Measurements from ENCODE around the gene TOLLIP.
"Not testable (repeated sequence)": the region's sequence is repeated elsewhere in the genome, so short reads cannot be mapped to it uniquely, and the experiment has no call there.

The TOLLIP gene

GRCh38 chr11:1260620-1261019 lies 48.8 kb downstream of the TOLLIP start:
- DNase-seq, result no peak

- DNase-seq, result no peak
These were observed 49.4 kb downstream of the TOLLIP start for GRCh38 chr11:1260023-1260501.

DNA sequence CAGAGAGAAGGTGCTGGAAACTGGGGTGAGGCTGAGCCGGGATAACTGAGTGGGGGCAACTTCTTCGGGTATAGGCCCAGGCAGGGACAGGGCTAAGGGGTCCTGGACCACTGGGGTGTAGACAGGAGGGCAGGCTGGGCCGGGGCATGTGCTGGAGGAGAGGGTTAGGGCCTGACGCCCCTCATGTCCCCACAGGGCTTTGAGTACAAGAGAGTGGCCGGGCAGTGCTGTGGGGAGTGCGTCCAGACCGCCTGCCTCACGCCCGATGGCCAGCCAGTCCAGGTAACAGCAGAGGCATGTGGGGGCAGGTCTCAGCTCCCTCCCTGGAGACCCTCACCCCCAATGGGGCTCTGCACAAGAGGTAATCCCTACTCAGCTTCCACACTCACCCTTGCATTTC lies 49.9 kb downstream of the TOLLIP start:
- no peak for DNase-seq

DNA sequence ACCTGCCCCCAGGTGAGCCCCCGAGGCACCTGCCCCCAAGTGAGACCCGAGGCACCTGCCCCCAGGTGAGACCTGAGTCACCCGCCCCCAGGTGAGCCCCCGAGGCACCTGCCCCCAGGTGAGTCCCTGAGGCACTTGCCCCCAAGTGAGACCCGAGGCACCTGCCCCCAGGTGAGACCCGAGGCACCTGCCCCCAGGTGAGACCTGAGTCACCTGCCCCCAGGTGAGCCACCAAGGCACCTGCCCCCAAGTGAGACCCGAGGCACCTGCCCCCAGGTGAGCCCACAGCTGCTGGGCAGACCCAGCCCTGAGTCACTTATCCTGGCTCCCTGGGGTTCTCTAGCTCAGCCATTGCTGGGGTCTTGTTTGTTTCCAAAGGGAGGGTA lies 50.4 kb downstream of the TOLLIP start:
- DNase-seq, result no peak

DNA sequence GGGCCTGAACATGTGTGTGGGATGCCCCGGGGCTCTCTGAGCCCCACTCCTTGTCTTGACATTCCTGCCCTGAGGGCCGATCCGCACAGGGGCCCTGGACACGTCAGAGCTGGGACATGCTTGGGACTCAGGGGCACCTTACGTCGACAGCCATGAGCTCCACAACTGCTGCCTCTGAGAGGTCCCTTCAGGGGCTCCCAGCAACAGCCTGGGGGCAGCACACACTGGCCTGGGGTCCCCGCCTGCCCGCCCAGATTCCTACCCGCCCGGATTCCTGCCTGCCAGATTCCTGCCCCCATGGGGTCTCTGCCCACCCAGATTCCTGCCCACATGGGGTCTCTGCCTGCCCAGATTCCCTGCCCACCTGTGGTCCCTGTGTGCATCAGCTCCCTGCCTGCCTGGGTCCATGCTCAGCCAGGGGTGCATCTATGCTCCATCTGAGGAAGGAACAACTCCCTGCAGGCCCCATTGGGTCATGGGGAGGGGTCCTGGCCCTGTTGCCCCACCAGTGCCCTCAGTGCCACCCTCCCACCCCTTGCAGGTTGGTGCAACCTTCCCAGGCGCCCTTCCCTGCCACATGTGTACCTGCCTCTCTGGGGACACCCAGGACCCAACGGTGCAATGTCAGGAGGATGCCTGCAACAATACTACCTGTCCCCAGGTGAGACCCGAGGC lies 50.9 kb downstream of the TOLLIP start:
- DNase-seq, result no peak

DNA sequence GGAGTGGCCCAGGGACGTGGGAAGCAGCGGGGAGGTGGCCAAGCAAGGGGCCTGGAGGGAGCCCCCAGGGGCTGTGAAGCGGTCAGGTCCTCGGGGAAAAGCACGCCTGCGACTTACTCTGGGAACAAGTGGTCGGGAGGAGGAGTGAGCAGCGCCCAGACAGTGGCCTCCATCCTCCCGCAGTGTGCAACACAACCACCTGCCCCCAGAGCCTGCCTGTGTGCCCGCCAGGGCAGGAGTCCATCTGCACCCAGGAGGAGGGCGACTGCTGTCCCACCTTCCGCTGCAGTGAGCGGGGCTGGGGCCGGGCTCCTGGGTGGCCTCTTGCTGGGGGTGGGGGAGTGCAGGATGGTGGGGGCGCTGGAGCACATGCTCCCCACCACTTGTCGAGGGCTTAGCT lies 51.5 kb downstream of the TOLLIP start:
- DNase-seq, result no peak

- no peak for DNase-seq
These were observed 52.1 kb downstream of the TOLLIP start for GRCh38 chr11:1257366-1257765.

DNA sequence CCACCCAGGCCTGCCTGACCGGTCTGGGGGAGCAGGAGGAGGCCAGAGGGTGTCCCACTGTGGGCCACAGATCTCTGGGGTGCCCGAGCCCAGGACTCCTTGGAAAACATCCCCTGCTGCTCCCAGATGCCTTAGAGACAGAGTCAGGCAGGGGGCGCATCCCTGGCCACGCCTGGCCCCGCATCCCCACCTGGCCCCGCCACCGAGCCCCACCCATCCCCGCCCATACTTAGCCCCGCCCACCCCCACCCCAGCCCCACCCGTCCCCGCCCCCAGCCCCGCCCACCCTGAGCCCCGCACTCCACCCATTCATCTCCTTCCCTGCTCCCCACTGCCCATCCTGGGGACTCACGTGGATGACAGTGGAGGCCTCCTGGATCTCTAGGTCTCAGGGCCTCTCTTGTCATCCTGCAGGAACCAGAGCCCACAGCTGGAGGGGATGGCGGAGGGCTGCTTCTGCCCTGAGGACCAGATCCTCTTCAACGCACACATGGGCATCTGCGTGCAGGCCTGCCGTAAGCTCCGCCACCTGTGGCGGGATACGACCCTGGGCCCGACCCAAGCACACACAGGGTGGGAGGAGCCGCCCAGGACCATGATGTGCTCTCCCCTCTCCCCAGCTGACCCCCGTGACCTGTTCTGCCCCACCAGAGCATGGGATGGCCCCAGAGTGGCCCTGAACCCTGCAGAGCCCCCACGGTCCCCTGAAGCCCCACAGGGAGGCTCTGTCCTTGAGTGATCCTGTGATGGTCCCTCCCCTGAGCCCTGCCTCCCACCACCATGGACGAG lies 53.0 kb downstream of the TOLLIP start:
- no peak for DNase-seq

- DNase-seq, result no peak
These were observed 54.3 kb downstream of the TOLLIP start for GRCh38 chr11:1255151-1255550.

GRCh38 chr11:1254733-1255132 lies 54.7 kb downstream of the TOLLIP start:
- DNase-seq, result no peak

- no peak for DNase-seq
These were observed 55.3 kb downstream of the TOLLIP start for GRCh38 chr11:1254086-1254648.

DNA sequence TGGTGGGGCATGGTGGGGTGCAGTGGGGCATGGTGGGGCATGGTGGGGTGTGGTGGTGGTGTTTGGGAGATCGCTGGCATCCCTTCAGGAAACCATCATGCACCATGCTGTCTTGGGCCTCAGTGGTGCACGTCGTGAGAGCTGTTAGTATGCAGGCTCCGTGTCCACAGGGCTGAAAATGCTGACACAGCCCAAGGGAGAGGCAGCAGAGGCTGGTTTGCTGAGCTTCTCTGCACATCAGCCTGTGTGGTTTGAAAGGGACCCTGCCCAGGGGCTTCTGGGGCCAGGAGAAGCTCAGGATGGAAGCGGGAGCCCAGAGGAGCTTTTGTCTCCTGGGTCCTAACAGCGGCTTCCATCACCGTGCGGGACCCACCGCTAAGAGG lies 56.3 kb downstream of the TOLLIP start:
- DNase-seq, result no peak

DNA sequence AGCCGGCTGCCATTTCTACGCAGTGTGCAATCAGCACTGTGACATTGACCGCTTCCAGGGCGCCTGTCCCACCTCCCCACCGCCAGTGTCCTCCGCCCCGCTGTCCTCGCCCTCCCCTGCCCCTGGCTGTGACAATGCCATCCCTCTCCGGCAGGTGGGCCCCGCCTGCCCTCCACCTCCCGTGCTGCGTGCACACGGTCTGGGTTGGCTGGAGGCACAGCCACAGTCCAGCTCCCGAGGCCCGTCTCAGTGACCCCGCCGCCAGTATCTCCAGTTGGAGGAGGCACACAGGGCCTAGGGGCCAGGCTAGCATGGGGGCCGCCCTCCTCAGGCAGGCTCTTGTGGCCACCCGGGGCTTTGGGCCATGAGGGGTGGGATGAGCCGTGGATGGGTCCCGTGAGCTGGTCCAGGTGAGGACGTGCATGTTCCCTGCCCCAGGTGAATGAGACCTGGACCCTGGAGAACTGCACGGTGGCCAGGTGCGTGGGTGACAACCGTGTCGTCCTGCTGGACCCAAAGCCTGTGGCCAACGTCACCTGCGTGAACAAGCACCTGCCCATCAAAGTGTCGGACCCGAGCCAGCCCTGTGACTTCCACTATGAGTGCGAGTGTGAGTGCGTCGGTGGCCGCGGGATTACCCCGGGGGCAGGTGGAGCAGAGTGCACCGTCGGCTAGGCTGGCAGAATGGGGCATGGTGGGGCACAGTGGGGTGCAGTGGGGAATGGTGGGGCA lies 56.9 kb downstream of the TOLLIP start:
- DNase-seq, result no peak

DNA sequence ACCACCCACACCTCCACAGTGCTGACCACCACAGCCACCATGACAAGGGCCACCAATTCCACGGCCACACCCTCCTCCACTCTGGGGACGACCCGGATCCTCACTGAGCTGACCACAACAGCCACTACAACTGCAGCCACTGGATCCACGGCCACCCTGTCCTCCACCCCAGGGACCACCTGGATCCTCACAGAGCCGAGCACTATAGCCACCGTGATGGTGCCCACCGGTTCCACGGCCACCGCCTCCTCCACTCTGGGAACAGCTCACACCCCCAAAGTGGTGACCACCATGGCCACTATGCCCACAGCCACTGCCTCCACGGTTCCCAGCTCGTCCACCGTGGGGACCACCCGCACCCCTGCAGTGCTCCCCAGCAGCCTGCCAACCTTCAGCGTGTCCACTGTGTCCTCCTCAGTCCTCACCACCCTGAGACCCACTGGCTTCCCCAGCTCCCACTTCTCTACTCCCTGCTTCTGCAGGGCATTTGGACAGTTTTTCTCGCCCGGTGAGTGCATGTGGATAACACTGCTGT lies 58.1 kb downstream of the TOLLIP start:
- no peak for DNase-seq

- DNase-seq, result not testable (repeated sequence)
These were observed 59.0 kb downstream of the TOLLIP start for GRCh38 chr11:1250411-1250810.

DNA sequence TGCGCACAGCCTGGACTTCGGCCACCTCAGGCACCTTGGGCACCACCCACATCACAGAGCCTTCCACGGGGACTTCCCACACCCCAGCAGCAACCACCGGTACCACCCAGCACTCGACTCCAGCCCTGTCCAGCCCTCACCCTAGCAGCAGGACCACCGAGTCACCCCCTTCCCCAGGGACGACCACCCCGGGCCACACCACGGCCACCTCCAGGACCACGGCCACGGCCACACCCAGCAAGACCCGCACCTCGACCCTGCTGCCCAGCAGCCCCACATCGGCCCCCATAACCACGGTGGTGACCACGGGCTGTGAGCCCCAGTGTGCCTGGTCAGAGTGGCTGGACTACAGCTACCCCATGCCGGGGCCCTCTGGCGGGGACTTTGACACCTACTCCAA lies 60.5 kb downstream of the TOLLIP start:
- DNase-seq, result not testable (repeated sequence)

GRCh38 chr11:1247026-1247425 lies 62.4 kb downstream of the TOLLIP start:
- not testable (repeated sequence) for DNase-seq

- DNase-seq, result not testable (repeated sequence)
These were observed 63.1 kb downstream of the TOLLIP start for GRCh38 chr11:1246301-1246700.

GRCh38 chr11:1245717-1246116 lies 63.7 kb downstream of the TOLLIP start:
- not testable (repeated sequence) for DNase-seq

DNA sequence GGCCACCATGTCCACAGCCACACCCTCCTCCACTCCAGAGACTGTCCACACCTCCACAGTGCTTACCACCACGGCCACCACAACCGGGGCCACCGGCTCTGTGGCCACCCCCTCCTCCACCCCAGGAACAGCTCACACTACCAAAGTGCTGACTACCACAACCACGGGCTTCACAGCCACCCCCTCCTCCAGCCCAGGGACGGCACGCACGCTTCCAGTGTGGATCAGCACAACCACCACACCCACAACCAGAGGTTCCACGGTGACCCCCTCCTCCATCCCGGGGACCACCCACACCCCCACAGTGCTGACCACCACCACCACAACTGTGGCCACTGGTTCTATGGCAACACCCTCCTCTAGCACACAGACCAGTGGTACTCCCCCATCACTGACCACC lies 64.9 kb downstream of the TOLLIP start:
- not testable (repeated sequence) for DNase-seq

GRCh38 chr11:1243521-1243920 lies 65.9 kb downstream of the TOLLIP start:
- not testable (repeated sequence) for DNase-seq

DNA sequence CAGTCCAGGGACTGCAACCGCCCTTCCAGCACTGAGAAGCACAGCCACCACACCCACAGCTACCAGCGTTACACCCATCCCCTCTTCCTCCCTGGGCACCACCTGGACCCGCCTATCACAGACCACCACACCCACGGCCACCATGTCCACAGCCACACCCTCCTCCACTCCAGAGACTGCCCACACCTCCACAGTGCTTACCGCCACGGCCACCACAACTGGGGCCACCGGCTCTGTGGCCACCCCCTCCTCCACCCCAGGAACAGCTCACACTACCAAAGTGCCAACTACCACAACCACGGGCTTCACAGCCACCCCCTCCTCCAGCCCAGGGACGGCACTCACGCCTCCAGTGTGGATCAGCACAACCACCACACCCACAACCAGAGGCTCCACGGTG lies 66.7 kb downstream of the TOLLIP start:
- DNase-seq, result not testable (repeated sequence)

DNA sequence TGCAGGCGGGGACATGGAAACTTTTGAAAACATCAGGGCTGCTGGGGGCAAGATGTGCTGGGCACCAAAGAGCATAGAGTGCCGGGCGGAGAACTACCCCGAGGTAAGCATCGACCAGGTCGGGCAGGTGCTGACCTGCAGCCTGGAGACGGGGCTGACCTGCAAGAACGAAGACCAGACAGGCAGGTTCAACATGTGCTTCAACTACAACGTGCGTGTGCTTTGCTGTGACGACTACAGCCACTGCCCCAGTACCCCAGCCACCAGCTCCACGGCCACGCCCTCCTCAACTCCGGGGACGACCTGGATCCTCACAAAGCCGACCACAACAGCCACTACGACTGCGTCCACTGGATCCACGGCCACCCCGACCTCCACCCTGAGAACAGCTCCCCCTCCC lies 67.1 kb downstream of the TOLLIP start:
- DNase-seq, result no peak

All from NCI-H524 (cell line).